ENCODE results near the gene INPP5A. TPM values are rescaled to one million over a fixed set of nuclear protein-coding genes. Genes with fewer than 3 reads are reported as not detected.

Gene INPP5A
- total and polyA plus RNA-seq, 10 donors, result 11.1 to 41.3 (median 30.8) TPM

- H3K36me3 ChIP-seq, result peaks cover 0 to 89% (median 34%) of the 10 kb centered on the region in 6 donors
- H3K4me1 ChIP-seq, result no peaks in the 10 kb centered on the region
- no peaks in the 10 kb centered on the region for H3K27me3 ChIP-seq (replicated peaks in 1 of 7)
- TF ChIP-seq POLR2A (IDR thresholded peaks at IDR 0.05) (no peak), CTCF (IDR thresholded peaks at IDR 0.05 in 8 of 11, conservative IDR thresholded peaks at IDR 0.05 in 3 of 11) (no peak), POLR2AphosphoS5 (IDR thresholded peaks at IDR 0.05) (no peak)
- H3K4me3 ChIP-seq, result no peak overlapping the region
- no peak overlapping the region for H3K27ac ChIP-seq
- DNase-seq, result no peak
- H3K9me3 ChIP-seq, result no peaks in the 10 kb centered on the region
- intact Hi-C loops (cut with DNase I; ENCODE audit: low total_unique reads), result no loop called here
- 94 to 97% (median 96%) methylated on average over 19 of the region's 19 CpGs for WGBS, 5 donors
Observed at GRCh38 chr10:132726951-132727350, 189.4 kb downstream of the INPP5A start.

DNA sequence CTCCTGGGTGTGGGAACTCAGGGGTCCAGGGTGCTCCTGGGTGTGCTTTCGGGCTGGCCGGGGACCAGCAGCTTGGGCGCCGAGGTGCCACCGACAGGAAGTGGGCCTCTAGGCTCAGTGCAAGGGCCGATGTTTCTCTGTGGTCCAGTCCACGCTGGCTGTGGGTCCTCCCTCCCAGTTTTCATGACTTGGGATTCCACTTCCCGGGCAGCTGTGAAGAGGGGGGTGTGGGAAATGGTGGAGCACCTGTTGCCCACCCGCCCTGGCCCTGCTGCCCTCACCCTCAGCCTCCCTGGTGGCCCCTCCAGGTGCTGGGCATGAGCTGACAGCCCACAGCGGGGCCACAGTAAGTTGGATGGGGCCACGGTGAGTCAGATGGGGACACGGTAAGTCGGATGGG lies 189.8 kb downstream of the INPP5A start:
- Histone ChIP-seq H3K4me3 (no peak overlapping the region), H3K4me1 (no peaks in the 10 kb centered on the region), H3K27ac (no peak overlapping the region), H3K36me3 (peaks cover 0 to 89% (median 35%) of the 10 kb centered on the region in 6 donors), H3K9me3 (no peaks in the 10 kb centered on the region), H3K27me3 (replicated peaks in 1 of 7) (no peaks in the 10 kb centered on the region)
- intact Hi-C loops (cut with DNase I; ENCODE audit: low total_unique reads), result no loop called here
- no peak for DNase-seq
- no peak for TF ChIP-seq CTCF (IDR thresholded peaks at IDR 0.05 in 8 of 11, conservative IDR thresholded peaks at IDR 0.05 in 3 of 11)
- no peak for TF ChIP-seq POLR2A (IDR thresholded peaks at IDR 0.05)
- no peak for TF ChIP-seq POLR2AphosphoS5 (IDR thresholded peaks at IDR 0.05)
- WGBS, 5 donors, result 92 to 95% (median 93%) methylated on average over 8 to 13 of the region's 13 CpGs

- Histone ChIP-seq H3K9me3 (no peaks in the 10 kb centered on the region), H3K27ac (no peak overlapping the region), H3K27me3 (replicated peaks in 1 of 7) (no peaks in the 10 kb centered on the region), H3K4me3 (no peak overlapping the region), H3K36me3 (peaks cover 0 to 94% (median 41%) of the 10 kb centered on the region in 6 donors), H3K4me1 (no peaks in the 10 kb centered on the region)
- no peak for DNase-seq
- 89 to 95% (median 94%) methylated on average over 16 to 19 of the region's 19 CpGs for WGBS, 5 donors
- TF ChIP-seq POLR2A (IDR thresholded peaks at IDR 0.05) (no peak), CTCF (IDR thresholded peaks at IDR 0.05 in 8 of 11, conservative IDR thresholded peaks at IDR 0.05 in 3 of 11) (no peak), POLR2AphosphoS5 (IDR thresholded peaks at IDR 0.05) (no peak)
- intact Hi-C loops (cut with DNase I; ENCODE audit: low total_unique reads), result no loop called here
Observed at GRCh38 chr10:132728321-132728720, 190.7 kb downstream of the INPP5A start.

DNA sequence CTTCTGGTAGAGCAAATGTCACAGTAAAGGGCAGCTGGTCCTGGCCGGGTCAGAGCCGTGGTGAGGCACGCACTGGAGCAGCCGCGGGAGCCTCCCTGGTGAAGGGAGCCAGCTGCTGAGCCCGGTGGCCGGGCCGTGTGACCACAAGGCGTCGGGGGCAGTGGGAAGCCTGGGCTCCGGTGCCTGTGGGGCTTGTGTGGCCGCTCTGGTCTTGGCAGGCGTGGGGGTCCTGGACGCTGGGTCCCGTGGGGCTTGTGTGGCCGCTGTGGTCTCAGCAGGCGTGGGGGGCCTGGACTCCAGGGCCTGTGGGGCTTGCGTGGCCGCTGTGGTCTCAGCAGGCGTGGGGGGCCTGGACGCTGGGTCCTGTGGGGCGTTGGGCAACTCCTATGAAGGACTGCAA lies 191.2 kb downstream of the INPP5A start:
- H3K36me3 ChIP-seq, result peaks cover 0 to 98% (median 42%) of the 10 kb centered on the region in 6 donors

More for the DNA sequence above, 191.2 kb downstream of the INPP5A start:
- Histone ChIP-seq H3K4me3 (no peak overlapping the region), H3K27ac (no peak overlapping the region), H3K9me3 (no peaks in the 10 kb centered on the region), H3K27me3 (replicated peaks in 1 of 7) (no peaks in the 10 kb centered on the region), H3K4me1 (no peaks in the 10 kb centered on the region)
- intact Hi-C loops (cut with DNase I; ENCODE audit: low total_unique reads), result no loop called here
- 84 to 95% (median 92%) methylated on average over 10 to 22 of the region's 22 CpGs for WGBS, 5 donors
- TF ChIP-seq POLR2A (IDR thresholded peaks at IDR 0.05) (no peak), CTCF (IDR thresholded peaks at IDR 0.05 in 8 of 11, conservative IDR thresholded peaks at IDR 0.05 in 3 of 11) (no peak), POLR2AphosphoS5 (IDR thresholded peaks at IDR 0.05) (no peak)
- no peak for DNase-seq
